ENCODE data around the gene PHRF1.

Gene PHRF1

GRCh38 chr11:575313-575995 is 816 bp upstream of the PHRF1 start:
- peak in 1 of 2 experiments; percentile 57 for DNase-seq

DNA sequence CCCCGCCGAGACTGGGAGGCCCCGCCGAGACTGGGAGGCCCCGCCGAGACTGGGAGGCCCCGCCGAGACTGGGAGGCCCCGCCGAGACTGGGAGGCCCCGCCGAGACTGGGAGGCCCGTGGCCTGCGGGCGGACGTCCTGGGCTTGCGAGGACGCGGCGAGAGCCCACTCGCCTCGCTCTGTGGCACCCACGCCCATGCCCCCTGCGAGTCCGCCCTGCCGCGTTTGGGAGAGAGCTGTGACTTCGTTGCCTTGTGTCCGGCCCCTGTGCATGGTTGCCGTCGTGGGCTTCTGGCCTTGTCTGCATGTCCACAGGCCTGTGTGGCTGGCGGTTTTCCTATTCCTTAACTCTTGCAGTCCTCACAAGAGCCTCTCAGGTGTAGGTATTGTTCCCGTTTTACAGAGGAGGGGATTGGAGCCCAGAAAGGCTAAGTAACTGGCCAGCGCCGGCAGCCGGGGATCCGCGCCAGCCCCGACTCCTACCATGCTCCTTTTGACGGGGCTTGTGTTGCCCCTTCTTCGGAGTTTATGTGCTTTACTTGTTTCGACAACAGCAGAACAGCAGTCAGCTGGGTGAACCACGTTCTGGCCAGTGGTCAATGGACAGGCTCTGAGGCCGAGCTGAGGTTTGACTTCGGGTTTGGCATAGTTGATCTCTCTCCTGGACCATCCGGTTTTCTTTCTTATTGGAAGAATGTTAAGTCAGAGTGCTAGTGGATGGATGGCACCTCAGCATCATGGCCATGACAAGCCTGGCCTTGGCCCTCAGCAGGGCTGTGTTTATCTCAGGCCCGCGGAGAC is 741 bp downstream of the PHRF1 start:
- no peak for DNase-seq

DNA sequence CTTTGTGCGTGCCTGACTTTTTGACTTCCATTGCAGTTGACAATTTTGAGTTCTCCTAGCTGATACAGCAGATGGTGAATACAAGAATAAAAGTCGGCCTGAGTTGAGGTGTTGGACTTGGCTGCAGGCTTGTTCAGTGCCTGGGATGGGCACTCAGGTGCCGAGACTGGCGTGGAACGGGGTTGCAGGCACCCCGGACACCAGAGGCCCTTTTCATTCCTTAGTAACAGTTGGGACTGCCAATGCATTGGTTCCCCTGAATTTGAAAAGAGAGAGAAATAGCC is 1.3 kb downstream of the PHRF1 start:
- DNase-seq, result no peak

DNA sequence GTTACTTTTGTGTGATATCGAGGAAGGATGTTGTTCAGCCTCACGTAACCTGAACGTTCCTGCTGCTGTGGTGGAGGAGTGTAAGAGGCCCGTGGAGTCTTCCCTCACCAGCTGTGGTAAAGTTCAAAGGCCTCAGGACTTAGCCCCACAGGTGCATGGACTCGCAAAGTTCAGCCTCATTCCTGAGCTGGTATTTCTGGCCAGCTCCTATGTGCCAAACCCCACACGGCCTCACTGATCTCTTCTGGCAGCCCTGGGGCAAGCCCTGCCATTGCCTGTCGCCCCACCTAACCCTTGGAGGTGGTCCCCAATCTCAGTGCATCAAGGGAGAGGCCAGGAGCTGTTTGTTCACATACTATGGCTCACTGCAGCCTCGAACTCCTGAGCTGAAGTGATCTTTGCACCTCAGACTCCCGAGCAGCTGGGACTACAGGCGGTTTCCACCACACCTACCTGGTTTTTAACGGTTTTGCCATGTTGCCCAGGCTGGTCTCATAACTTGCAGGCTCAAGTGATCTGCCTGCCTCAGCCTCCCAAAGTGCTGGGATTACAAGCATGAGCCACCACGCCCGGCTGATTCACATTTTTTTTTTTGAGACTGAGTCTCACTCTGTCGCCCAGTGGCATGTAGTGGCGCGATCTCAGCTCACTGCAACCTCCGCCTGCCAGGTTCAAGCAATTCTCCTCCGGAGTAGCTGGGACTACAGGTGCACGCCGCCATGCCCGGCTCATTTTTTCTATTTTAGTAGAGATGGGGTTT is 2.2 kb downstream of the PHRF1 start:
- no peak for DNase-seq

DNA sequence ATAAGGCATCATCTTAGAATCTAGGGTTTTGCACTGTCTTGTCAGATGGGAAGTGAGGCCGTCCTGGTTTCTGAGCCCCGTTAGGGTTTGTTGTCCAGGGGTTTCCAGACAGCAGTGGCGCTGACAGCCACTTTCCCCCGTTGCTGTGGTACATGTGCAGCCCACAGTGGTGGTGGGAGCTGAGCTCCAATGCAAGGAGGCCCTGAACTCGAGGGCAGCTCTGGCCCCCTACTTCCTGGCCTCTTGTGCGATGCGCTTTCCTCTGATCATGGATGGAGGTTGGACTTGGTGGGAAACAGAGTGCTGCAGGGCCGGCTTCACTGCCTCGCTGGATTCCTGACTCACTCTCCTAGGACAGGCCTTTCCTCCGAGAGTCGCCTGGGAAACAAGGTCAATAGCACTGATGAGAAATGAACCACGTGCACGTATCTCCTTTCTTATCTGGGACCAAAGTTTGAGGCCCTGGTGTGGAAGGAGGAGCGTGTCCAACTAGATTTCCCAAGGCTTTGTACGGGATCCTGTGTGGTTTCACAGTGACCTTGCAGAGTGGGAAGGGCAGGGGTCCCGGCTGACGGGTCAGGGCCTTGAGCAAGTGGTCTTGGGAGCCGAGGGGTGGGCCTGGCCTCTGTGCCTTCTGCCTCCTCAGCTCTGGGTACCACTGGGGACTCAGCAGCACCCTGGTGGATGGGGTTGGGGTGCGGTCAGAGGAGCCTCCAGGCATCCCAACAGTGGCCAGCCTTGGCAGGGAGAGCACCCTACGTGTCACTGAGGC is 3.7 kb downstream of the PHRF1 start:
- no peak for DNase-seq

- no peak for DNase-seq
Observed at GRCh38 chr11:581342-581741, 5.1 kb downstream of the PHRF1 start.

DNA sequence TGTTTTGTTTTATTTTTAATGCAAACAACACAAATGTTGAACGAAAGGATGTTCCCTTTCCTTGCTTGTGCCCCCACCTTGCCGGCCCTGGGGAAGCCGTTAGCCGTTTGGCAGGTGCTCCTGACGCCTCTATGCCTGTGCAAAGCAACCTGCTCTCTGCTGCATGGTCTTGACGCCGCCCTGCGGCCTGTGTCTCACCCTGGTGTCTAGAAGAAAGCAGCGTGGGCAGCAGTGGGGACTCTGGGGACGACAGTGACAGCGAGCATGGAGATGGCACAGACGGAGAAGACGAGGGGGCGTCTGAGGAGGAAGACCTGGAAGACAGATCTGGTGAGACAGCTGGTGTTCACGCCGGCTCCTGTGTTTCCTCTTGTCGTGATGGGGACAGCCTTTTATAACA is 5.5 kb downstream of the PHRF1 start:
- DNase-seq, result no peak

DNA sequence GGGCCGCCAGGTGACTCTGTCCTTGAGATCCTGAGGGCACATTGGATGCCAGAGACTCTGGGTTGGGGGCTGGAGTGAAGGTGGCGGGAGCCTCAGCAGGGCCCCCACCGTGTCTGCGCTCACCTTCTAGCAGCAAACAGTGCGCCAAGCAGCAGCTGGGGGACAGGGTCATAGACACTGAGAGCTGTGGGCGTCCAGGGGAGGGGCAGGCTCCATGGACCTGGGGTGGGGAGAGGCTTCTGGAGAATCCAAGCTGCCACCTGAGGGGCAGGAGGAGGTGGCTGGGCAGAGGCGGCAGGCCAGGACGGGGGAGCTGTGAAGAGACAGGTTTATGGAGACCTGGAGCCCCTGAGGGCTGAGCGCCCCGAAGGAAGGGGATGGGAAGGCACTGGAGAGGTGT is 8.0 kb downstream of the PHRF1 start:
- no peak for DNase-seq

DNA sequence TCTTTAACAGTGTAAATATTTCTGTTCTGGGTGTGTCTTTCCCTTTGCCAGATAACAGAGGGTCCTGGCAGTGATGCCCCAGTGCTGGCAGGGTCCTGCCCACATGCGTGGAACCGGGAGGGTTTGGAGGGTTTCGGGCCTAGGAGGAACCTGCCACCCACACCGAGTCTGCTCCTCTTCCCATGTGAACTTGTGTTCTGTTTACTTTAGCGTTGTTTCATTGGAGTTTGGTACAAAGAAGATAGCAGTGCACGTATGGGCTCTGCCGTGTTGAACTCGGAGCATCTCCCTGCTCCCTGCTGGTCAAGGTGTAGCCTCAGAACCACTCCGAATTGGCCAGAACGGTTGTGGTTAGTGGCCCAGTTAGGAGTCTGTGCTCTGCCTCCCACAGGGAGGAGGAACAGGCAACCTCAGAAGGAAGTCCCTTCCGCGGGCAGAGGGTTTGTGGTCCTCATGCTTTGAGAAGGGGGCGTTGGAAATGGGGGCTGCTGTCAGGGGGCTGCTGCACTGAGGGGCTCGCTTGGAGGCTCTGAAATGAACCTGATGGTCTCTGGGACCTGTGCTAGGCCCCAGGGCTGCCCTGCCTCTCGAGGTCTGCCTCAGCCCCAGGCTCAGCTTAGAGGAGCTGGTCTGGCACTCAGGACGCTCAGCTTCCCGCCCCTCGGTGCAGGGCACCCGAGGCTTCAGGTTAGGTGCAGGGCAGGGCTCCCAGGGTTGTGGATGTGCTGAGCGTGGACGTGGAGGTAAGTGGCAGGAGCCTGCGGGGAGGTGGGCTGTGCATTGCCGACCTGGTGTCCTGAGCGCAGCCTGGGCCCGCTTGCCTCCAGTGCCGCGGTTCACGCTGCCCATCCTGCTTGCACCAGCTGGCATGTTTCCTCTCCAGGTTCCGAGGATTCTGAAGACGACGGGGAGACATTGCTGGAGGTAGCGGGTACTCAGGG is 10.4 kb downstream of the PHRF1 start:
- no peak for DNase-seq

DNA sequence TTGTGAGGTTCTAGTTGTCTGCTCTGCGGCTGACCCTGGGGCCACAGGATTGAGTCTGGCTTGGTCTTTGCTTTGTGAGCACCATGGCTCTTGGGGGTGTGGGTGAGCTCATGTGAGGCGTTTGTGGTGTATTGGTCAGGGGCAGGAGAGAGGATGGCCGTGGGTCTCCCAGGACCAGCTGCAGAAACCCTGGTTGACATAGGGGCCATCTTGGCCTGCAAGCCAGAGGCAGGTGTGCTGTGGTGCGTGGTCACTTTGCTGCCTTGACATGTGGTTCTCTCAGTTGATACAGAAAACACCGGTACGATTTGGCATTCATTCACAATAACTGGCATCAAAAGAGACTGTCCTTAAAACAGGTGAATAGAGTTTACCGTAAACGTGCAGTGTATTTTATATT is 11.3 kb downstream of the PHRF1 start:
- no peak for DNase-seq

DNA sequence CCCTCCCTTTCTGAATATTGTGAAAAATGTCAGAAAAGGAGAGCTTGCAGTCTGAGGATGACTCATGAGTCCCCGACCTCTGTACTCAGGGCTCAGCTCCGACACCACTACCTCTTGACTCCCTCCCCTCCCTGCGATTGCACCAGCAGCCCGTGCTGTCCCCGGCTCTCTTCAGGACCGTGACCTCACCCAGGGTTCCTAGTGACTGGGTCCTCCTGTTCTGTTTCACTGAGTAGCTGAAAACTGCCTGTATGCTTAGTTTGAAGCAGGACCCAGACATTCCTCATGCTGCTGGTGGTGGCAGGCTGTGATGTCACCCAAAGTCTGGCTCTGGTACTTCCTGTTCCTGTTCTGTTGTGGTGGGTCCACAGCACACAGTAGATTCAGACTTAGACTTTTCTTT is 11.7 kb downstream of the PHRF1 start:
- no peak for DNase-seq

GRCh38 chr11:589798-590197 is 13.5 kb downstream of the PHRF1 start:
- DNase-seq, result no peak

DNA sequence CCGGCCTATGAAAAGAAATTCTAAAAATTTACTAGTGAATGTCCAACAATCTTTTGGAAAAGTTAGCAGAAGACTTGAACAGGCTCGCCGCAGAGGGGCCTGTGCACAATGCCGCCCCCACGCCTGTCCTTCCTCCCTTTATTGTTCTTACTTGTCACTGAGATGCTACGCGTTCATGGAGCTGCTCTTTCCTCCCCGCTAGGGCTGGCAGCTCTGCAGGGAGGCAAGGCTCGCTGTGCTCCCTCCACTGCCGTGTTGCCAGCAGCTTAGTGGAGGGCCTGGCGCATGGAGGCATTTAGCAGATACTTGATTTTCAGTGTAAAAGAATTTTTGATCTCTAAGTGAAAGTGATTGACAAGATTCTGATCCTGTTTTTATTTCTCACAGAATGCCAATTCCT is 14.7 kb downstream of the PHRF1 start:
- no peak for DNase-seq

- no peak for DNase-seq
Observed at GRCh38 chr11:592501-592900, 16.2 kb downstream of the PHRF1 start.

GRCh38 chr11:592918-593317 is 16.6 kb downstream of the PHRF1 start:
- DNase-seq, result no peak

DNA sequence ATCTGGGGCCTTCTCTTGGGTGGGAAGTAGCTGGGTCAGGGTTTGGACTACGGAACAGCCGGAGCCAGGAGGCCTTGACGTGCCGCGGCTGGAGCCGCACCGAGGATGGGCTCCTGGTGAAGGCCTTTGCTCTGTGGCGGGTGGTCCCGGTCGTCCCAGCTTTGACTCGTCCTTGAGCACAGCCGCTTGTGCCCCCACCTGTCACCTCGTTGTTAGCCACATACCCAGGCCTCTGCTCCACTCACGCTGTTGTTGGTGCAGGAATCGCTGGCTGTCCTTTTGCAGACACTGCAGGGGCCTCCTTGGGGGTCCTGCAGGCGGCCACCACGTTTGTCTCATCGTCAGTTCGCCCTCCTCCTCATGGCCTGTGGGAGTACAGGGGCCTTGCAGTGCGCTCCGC is 17.1 kb downstream of the PHRF1 start:
- no peak for DNase-seq

GRCh38 chr11:595400-595799 is 19.1 kb downstream of the PHRF1 start:
- DNase-seq, result no peak

GRCh38 chr11:596374-596773 is 20.1 kb downstream of the PHRF1 start:
- no peak for DNase-seq

GRCh38 chr11:597166-597725 is 21.0 kb downstream of the PHRF1 start:
- DNase-seq, result no peak

GRCh38 chr11:598005-598680 is 21.9 kb downstream of the PHRF1 start:
- DNase-seq, result no peak

DNA sequence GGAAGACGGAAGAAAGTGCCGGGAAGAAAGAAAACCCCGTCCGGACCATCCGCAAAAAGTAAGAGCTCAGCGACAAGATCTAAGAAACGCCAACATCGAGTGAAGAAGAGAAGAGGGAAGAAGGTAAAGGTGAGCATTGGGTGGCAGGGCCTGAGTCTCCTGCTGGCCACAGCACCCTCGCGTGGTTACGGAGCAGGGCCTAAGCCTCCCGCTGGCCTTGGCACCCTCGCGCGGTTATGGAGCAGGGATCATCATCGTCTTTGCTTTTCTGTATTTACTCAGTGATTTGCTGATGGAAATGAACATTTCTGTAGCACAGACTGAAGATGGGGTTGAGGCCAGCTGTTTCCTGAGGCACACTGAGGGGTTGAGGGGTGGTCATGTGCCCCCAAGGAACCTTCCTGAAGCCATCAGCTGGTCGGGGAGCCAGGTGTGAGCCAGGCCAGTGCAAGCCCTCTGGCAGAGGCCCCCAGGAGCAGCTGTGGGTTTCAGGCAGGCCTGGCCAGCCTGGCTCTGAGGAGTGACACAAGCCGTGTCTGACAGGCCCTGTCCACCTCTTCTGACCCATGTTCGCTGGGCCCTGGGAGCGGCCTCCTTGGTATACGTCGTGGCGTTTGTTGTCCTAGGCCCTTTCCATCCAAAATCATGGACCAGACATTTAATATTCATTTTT is 25.4 kb downstream of the PHRF1 start:
- DNase-seq, result no peak
